Neural cell (in vitro differentiated cells): ENCODE results near the gene TYW1. TPM values are rescaled to one million over a fixed set of nuclear protein-coding genes. Genes with fewer than 3 reads are reported as not detected.
"Not testable (repeated sequence)": the region's sequence is repeated elsewhere in the genome, so short reads cannot be mapped to it uniquely, and the experiment has no call there.

ENCODE experiments used
- H2AFZ ChIP-seq: fragments of 200-600, 300-800 bp; sonication (generic), shearing (Covaris generic); 2 replicates; pipeline ENCODE4 v1.6.0; 2014; ENCODE audit warnings: low read depth, mild to moderate bottlenecking, antibody characterized with exemption, low read length, moderate library complexity
- H3F3A ChIP-seq: fragments of 200-600 bp; shearing (Covaris generic); 2 replicates; pipeline ENCODE4 v1.6.1; 2016; ENCODE audit warnings: mild to moderate bottlenecking, moderate library complexity, mixed read lengths, antibody characterized with exemption, low read length; ENCODE audit not compliant: insufficient read depth, poor library complexity, severe bottlenecking
- H3K27ac ChIP-seq: fragments of 200-600, 300-800 bp; sonication (generic), shearing (Covaris generic); 2 replicates; pipeline ENCODE4 v1.5.1; 2014; ENCODE audit warnings: mild to moderate bottlenecking, low read length, moderate library complexity
- H3K27me3 ChIP-seq: fragments of 300-800, 200-600 bp; sonication (generic), shearing (Covaris generic); 2 replicates; pipeline ENCODE4 v1.6.0; 2014; ENCODE audit warnings: mild to moderate bottlenecking, low read depth, low read length, moderate library complexity; ENCODE audit not compliant: insufficient read depth
- H3K36me3 ChIP-seq: fragments of 300-800, 200-600 bp; sonication (generic), shearing (Covaris generic); 2 replicates; pipeline ENCODE4 v1.5.1; 2014; ENCODE audit warnings: mild to moderate bottlenecking, antibody characterized with exemption, low read length, moderate library complexity; ENCODE audit not compliant: insufficient read depth
- H3K4me2 ChIP-seq: fragments of 300-800, 200-600 bp; sonication (generic), shearing (Covaris generic); 2 replicates; pipeline ENCODE4 v1.6.0; 2014; ENCODE audit warnings: mild to moderate bottlenecking, low read length
- H3K4me3 ChIP-seq: fragments of 300-800, 200-600 bp; sonication (generic), shearing (Covaris generic); 2 replicates; pipeline ENCODE4 v1.5.1; 2014; ENCODE audit warnings: mild to moderate bottlenecking, low read length, moderate library complexity
- H3K79me2 ChIP-seq: fragments of 200-600 bp; shearing (Covaris generic); replicated peaks from 2 replicates; pipeline ENCODE4 v1.6.0; 2014; ENCODE audit warnings: mild to moderate bottlenecking, low read length, moderate library complexity; ENCODE audit not compliant: insufficient read depth
- H3K9ac ChIP-seq: fragments of 300-800, 200-600 bp; sonication (generic), shearing (Covaris generic); 2 replicates; pipeline ENCODE4 v1.6.1; 2016; ENCODE audit warnings: mild to moderate bottlenecking, low read length, mixed read lengths
- H3K9me2 ChIP-seq: fragments of 200-600 bp; shearing (Covaris generic); 2 replicates; pipeline ENCODE4 v1.6.1; 2016; ENCODE audit warnings: mild to moderate bottlenecking, low read length, mixed read lengths; ENCODE audit not compliant: insufficient read depth
- H3K9me3 ChIP-seq: fragments of 200-600, 300-800 bp; sonication (generic), shearing (Covaris generic); 2 replicates; pipeline ENCODE4 v1.6.1; 2016; ENCODE audit warnings: mild to moderate bottlenecking, mixed run types, low read length, moderate library complexity, mixed read lengths
- H4K20me1 ChIP-seq: fragments of 200-600 bp; shearing (Covaris generic); 2 replicates; pipeline ENCODE4 v1.6.1; 2016; ENCODE audit warnings: mild to moderate bottlenecking, mixed run types; ENCODE audit not compliant: insufficient read depth
- polyA plus RNA-seq: library from polyadenylated mRNA; depleted of rRNA; stranded (reverse); fragments of >200 nt; gene quantifications from 2 replicates; pipeline ENCODE4 v1.2.3, GENCODE V29; 2014

The TYW1 gene
- polyA plus RNA-seq, 1 donor from 2014 or later = 14.9 TPM

DNA sequence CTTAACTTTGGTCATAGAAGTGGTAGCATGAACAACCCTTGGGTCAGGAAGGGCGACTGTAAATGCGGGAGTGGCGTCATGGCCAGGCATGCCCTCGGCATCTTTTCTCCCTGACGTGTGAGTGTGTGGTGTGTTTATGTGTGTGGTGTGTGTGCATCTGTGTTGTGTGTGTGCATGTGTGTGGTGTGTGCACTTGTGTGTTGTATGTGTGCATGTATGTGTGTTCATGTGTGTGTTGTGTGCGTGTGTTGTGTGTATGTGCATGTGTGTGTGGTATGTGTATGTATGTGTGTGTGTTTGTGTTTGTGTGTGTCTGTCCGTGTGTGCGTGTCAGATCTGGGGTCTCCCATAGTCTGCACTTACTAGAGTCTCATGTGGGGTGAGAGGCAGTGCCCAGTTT, 192.5 kb downstream of the TYW1 start:
- not testable (repeated sequence) for H3K4me2 ChIP-seq

DNA sequence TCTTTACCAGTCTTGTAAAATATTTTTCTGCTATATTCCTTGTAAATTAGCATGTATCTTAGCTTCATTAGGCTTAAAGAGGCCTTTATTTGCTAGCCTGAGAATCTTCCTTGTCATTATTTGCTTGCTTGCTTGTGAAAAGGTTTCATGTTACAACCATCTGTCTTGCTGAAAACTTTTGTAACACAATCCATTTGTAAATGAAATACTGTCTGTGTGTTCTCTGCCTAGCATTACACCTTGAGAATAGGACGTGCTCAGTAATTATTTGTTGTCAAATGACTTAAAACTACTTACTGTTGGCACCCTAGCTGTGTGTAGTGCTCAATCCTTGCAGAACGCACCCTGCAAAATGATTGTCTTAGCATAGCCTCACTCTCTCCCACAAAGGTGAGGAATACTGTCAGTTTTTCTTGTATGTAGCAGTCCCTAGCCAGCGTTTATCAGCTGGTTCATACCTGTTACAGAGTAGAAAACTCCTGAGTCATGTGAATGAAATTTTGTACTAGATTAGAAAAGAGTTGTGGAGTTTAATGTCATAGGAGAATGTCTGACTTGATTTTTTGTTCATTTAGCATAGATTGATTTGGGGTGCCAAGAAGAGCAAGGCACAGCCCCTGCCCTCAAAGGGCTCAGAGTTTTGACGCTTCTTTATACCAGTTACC, 193.3 kb downstream of the TYW1 start:
- not testable (repeated sequence) for H3K9me3 ChIP-seq, H4K20me1 ChIP-seq, H3K36me3 ChIP-seq, H3K4me3 ChIP-seq, H3F3A ChIP-seq, H3K79me2 ChIP-seq, H3K4me2 ChIP-seq, H2AFZ ChIP-seq, H3K27me3 ChIP-seq, H3K9ac ChIP-seq, H3K27ac ChIP-seq, H3K9me2 ChIP-seq

More for the DNA sequence above, 192.5 kb downstream of the TYW1 start:
- not testable (repeated sequence) for H3K9me2 ChIP-seq, H3K27ac ChIP-seq, H3K9ac ChIP-seq, H2AFZ ChIP-seq, H3K9me3 ChIP-seq, H3K4me3 ChIP-seq, H4K20me1 ChIP-seq, H3K79me2 ChIP-seq, H3K27me3 ChIP-seq, H3K36me3 ChIP-seq, H3F3A ChIP-seq

DNA sequence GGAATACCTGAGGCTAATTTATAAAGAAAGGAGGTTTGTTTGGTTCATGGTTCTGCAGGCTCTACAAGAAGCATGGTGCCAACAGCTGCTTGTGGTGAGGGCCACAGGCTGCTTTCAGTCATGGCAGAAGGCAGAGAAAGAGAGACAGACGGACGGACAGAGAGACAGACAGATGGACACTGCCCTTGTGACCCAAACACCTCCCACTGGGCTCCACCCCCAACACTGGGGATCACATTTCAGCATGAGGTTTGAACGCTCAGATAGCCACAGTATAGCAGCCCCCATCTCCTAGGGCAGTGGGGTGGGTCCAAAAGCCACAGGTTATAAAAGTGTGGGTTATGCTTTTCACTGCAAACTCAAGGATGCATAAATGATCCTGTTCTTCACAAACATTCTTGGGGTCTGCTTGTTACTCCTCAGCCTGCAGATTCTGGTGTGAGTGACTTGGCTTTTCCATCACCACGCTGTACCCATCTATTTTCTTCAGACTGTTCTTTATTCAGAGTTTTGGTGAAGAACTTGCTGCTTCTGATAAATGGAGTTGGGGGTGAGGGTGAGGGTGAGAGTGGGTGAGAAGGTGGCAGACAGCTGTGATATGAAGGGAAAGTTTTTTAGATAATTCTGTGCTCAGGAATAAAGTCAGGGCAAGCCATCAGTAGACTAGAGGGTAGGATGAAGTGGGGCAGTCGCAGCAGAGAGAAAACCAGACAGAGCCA, 194.5 kb downstream of the TYW1 start:
- H3K36me3 ChIP-seq, H3K27ac ChIP-seq, H3K4me2 ChIP-seq, H3K9me3 ChIP-seq, H3K9me2 ChIP-seq, H3K4me3 ChIP-seq, H3K79me2 ChIP-seq, H3F3A ChIP-seq, H3K9ac ChIP-seq, H4K20me1 ChIP-seq, H2AFZ ChIP-seq, H3K27me3 ChIP-seq: not testable (repeated sequence)

DNA sequence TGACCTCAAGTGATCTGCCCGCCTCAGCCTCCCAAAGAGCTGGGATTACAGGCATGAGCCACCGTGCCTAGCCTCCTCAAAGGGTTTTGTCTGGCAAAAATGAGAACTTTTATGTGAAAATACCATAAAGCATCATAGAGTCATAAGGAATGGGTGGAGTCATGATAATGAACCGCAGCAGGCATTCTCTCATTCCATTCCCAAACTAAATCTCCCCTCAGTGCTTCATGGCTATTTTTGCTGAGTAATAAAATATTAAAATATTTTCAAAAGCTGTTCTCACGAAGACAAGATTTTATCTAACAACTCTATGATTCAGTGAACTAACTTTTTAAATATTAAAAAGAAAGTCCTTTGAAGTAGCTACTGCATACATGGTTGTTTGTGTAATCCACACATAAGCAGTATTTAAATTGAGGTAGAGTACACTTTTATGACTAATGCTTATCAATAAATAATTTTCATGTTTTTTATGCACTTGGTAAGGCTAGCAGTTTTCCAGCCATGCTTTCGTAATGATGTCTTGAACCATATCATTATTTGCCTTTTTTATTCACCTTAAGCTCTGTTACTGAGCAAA, 195.6 kb downstream of the TYW1 start:
- not testable (repeated sequence) for H3K27ac ChIP-seq, H3K4me2 ChIP-seq, H4K20me1 ChIP-seq, H2AFZ ChIP-seq, H3K79me2 ChIP-seq, H3F3A ChIP-seq, H3K4me3 ChIP-seq, H3K27me3 ChIP-seq, H3K9me2 ChIP-seq, H3K9ac ChIP-seq, H3K9me3 ChIP-seq, H3K36me3 ChIP-seq

DNA sequence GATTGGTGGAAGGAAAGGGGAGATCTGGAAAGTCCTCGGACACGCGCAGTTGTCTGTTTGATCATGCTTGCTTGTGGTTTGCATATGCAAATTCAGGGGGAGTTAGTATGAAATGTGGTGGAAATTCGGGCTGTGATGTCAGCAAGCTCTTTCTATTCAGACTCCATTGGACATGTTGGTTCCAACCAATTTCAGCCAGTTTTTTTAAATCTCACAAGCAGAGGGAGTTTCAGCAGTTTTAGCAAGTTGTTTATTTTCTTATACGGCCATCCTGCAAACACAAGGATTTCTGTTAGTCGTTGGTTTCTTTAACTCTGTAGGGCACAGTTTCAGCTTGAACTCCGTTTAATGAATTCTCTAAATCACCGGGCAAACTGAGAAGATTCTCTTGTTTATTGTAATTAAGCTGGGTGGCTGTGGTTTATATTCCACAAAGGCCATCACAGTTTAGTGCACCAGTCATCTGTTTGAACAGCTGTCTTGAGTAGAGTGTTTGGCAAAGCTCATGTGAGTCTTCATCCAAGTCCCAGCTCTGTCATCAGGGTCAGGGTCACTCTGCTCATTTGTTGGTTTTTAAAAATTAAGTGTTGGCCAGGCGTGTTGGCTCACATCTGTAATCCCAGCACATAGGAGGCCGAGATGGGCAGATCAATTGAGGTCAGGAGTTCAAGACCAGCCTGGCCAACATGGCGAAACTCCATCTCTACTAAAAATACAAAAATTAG, 196.4 kb downstream of the TYW1 start:
- not testable (repeated sequence) for H3K4me2 ChIP-seq

DNA sequence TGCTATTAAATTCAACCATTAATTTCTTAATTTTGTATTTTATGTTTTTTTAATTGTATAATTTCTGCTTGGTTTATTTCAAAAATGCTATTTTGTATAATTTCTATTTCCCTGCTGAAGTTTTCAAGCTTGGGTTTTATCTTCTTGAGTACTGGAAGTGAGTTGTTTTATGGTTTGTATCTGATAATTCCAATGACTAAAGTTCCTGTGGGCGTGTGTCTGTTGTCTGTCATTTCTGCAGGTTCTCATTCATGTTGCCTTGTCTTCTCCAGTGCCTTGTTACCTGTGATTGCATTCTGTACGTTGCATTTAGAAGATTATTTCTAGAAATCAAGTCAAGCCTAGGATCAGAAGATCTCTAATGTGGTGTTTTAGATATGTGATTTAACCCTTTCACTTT, 199.5 kb downstream of the TYW1 start:
- H3K4me3 ChIP-seq, H4K20me1 ChIP-seq, H3K4me2 ChIP-seq, H3K9me2 ChIP-seq, H2AFZ ChIP-seq, H3K79me2 ChIP-seq, H3K9me3 ChIP-seq, H3F3A ChIP-seq, H3K36me3 ChIP-seq, H3K9ac ChIP-seq, H3K27ac ChIP-seq, H3K27me3 ChIP-seq: not testable (repeated sequence)

More for the DNA sequence above, 196.4 kb downstream of the TYW1 start:
- not testable (repeated sequence) for H3K9me3 ChIP-seq, H3K4me3 ChIP-seq, H3K27ac ChIP-seq, H3K27me3 ChIP-seq, H3K9me2 ChIP-seq, H2AFZ ChIP-seq, H3K79me2 ChIP-seq, H3F3A ChIP-seq, H3K9ac ChIP-seq, H4K20me1 ChIP-seq, H3K36me3 ChIP-seq

DNA sequence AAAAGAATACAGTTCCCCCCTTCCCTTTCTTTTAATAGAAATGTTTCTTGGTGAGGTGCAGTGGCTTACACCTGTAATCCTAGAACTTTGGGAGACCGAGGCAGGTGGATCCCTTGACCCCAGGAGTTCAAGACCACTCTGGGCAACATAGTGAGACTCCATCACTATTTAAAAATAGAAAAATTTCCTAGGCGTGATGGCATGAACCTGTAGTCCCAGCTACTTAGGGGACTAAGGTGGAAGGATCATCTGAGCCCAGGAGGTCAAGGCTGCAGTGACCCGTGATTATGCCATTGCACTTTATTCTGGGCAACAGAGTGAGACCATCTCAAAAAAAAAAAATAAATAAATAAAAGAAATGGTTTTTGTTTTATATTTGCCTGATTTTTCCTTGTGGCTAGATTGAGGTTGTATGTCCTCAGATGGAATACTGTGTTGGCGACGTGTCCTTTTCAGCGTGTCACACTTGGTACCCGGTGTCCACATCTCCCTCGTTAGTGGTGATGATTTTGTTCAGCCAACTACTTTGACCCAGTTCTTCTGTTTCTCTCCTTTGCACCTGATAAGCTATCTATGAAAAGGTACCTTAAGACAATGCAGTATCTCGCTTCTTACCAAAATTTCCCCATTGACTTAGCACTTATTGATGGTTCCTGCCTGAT, 202.4 kb downstream of the TYW1 start:
- H3K27ac ChIP-seq, H3K27me3 ChIP-seq, H3F3A ChIP-seq, H3K9ac ChIP-seq, H3K4me3 ChIP-seq, H4K20me1 ChIP-seq, H3K9me3 ChIP-seq, H3K9me2 ChIP-seq, H3K79me2 ChIP-seq, H2AFZ ChIP-seq, H3K36me3 ChIP-seq, H3K4me2 ChIP-seq: not testable (repeated sequence)
